Tibial artery (tissue), 4 donors: ENCODE data around the gene HMGN3.

Experiments used
- DNase-seq, 2 donors: peaks; one replicate each; pipeline ENCODE4 v3.0.0-alpha.2; 2019
- H3K27ac ChIP-seq, 2 donors: fragments of 200-600 bp; sonication (generic) in 1 of 2; 1 replicate in 1 of 2; 2 replicates in 1 of 2; pipeline ENCODE4 v1.5.1; 2018 to 2019; ENCODE audit warnings: mild to moderate bottlenecking in 1 of 2
- H3K27me3 ChIP-seq, 2 donors: fragments of 200-600 bp; sonication (generic) in 1 of 2; one replicate each; pipeline versions ENCODE4 v1.5.1 to v1.6.0; 2016 to 2019
- H3K36me3 ChIP-seq, 3 donors: fragments of 200-600 bp; sonication (generic) in 2 of 3; one replicate each; pipeline ENCODE4 v1.5.1; 2016 to 2019; ENCODE audit warnings: mild to moderate bottlenecking in 2 of 3
- H3K4me1 ChIP-seq, 4 donors: fragments of 200-600 bp; sonication (generic) in 2 of 4; 1 replicate in 3 of 4; 2 replicates in 1 of 4; pipeline ENCODE4 v1.5.1; 2016 to 2019
- H3K4me3 ChIP-seq, 2 donors: fragments of 200-600 bp; sonication (generic) in 1 of 2; 1 replicate in 1 of 2; 2 replicates in 1 of 2; pipeline ENCODE4 v1.5.1; 2018 to 2019; ENCODE audit warnings: mild to moderate bottlenecking in 2 of 2
- H3K9me3 ChIP-seq, 3 donors: fragments of 200-600 bp; sonication (generic) in 1 of 3; one replicate each; pipeline ENCODE4 v1.5.1; 2016 to 2019
- CTCF ChIP-seq, 2 experiments: fragments of 200-600 bp in 1 of 2; fragments of 450-650 bp in 1 of 2; IDR thresholded peaks; one replicate each; pipeline ENCODE4 v1.5.1; 2017 to 2019; ENCODE audit warnings: antibody characterized with exemption in 2 of 2, mild to moderate bottlenecking in 1 of 2, moderate library complexity in 1 of 2
- intact Hi-C: fragments of 100-400 bp; cut with DNase I; formaldehyde crosslinking; loops from one replicate; pipeline ENCODE4 v1.15.0; 2023; ENCODE audit warnings: low total_unique reads

The HMGN3 gene

GRCh38 chr6:79234150-79235022, at the start of gene HMGN3:
Gene HMGN3, minus strand, starts transcription at chr6:79234682.
- peaks cover 0 to 25% (median 5%) of the 10 kb centered on the region in 4 donors for H3K4me1 ChIP-seq
- intact Hi-C loops, result loop anchor here (5.0 kb wide), 1 partner anchor 157 kb away; the partner anchor contains the start of gene PHIP
- H3K9me3 ChIP-seq, result no peaks in the 10 kb centered on the region
- H3K27me3 ChIP-seq, result no peaks in the 10 kb centered on the region
- no peaks in the 10 kb centered on the region for H3K36me3 ChIP-seq
- peak in 1 of 2 experiments; percentile 11 for TF ChIP-seq CTCF (IDR thresholded peaks at IDR 0.05)
- peak within 1 kb of the TSS; percentile 64 to 72 for H3K4me3 ChIP-seq
- peak; percentile 95 to 98 for DNase-seq
- H3K27ac ChIP-seq, result peak within 1 kb of the TSS; percentile 85 to 86

GRCh38 chr6:79280756-79281155, 46.3 kb upstream of the HMGN3 start:
- no peak for DNase-seq
- intact Hi-C loops, result no loop called here

GRCh38 chr6:79277109-79277508, 42.6 kb upstream of the HMGN3 start:
- H3K27me3 ChIP-seq, result no peaks in the 10 kb centered on the region
- H3K9me3 ChIP-seq, result no peaks in the 10 kb centered on the region
- no peak overlapping the region for H3K27ac ChIP-seq
- TF ChIP-seq CTCF (IDR thresholded peaks at IDR 0.05), result no peak
- intact Hi-C loops, result loop anchor here (10.0 kb wide), 1 partner anchor 92 kb away; no protein-coding TSS in a partner anchor
- H3K4me3 ChIP-seq, result no peak overlapping the region
- no peak for DNase-seq
- peaks cover 0 to 8% (median 1%) of the 10 kb centered on the region in 4 donors for H3K4me1 ChIP-seq
- H3K36me3 ChIP-seq, result peaks cover 0 to 6% (median 0%) of the 10 kb centered on the region in 3 donors

More at GRCh38 chr6:79280756-79281155, 46.3 kb upstream of the HMGN3 start:
- Histone ChIP-seq H3K4me3 (no peak overlapping the region), H3K4me1 (peaks cover 0 to 8% (median 1%) of the 10 kb centered on the region in 4 donors), H3K36me3 (peaks cover 0 to 6% (median 0%) of the 10 kb centered on the region in 3 donors), H3K9me3 (peaks cover 0 to 6% (median 0%) of the 10 kb centered on the region in 3 donors), H3K27ac (no peak overlapping the region), H3K27me3 (no peaks in the 10 kb centered on the region)
- TF ChIP-seq CTCF (IDR thresholded peaks at IDR 0.05), result no peak

GRCh38 chr6:79269877-79270276, 35.4 kb upstream of the HMGN3 start:
- Histone ChIP-seq H3K27ac (no peak overlapping the region), H3K36me3 (no peaks in the 10 kb centered on the region), H3K9me3 (no peaks in the 10 kb centered on the region), H3K4me1 (no peaks in the 10 kb centered on the region), H3K4me3 (no peak overlapping the region), H3K27me3 (no peaks in the 10 kb centered on the region)
- intact Hi-C loops, result loop anchor here (10.0 kb wide), 1 partner anchor 85 kb away; no protein-coding TSS in a partner anchor
- DNase-seq, result peak in 1 of 2 donors; percentile 34
- TF ChIP-seq CTCF (IDR thresholded peaks at IDR 0.05), result no peak

- Histone ChIP-seq H3K4me3 (no peak overlapping the region), H3K27ac (no peak overlapping the region), H3K27me3 (no peaks in the 10 kb centered on the region), H3K4me1 (no peaks in the 10 kb centered on the region), H3K9me3 (no peaks in the 10 kb centered on the region), H3K36me3 (no peaks in the 10 kb centered on the region)
- no peak for TF ChIP-seq CTCF (IDR thresholded peaks at IDR 0.05)
- no peak for DNase-seq
- intact Hi-C loops, result no loop called here
Observed at GRCh38 chr6:79267128-79267527, 32.6 kb upstream of the HMGN3 start.
